HepG2 (cell line): ENCODE results near the gene CDC34. TPM values are rescaled to one million over a fixed set of nuclear protein-coding genes. Genes with fewer than 3 reads are reported as not detected.

Source experiments
- ATAC-seq: fragments of 200-7000 bp; cut with Tn5 transposase; 3 replicates; pipeline ENCODE4 v1.9.1; 2020; ENCODE audit warnings: mild to moderate bottlenecking, moderate library complexity
- BruUV-seq: library from RNA; stranded (reverse); fragments of 400-500 nt; replicated peaks from 2 replicates; lab custom pipeline; 2021; lab: Mats Ljungman, UMichigan
- CTCF ChIA-PET: fragments of 300-600 bp; formaldehyde crosslinking; extraction: SDS; loops from one replicate; lab custom pipeline; 2021; ENCODE audit warnings: low total read pairs, inconsistent platforms, low intra/inter-chr PET ratio; lab: Yijun Ruan, JAX
- POLR2A ChIA-PET: fragments of 350-600 bp; sonication (Branson Sonifier 250); formaldehyde crosslinking; loops from one replicate; lab custom pipeline; 2020; ENCODE audit warnings: antibody characterized with exemption, inconsistent platforms; lab: Yijun Ruan, JAX
- DNase-seq: peaks from one replicate; pipeline ENCODE4 v3.0.0-alpha.2; 2015; ENCODE audit warnings: low spot score
- FAIRE-seq: peaks from 3 replicates; lab custom pipeline; 2011; peaks lifted over from hg19 to GRCh38; lab: Jason Lieb, UNC
- H2AFZ ChIP-seq: one replicate; pipeline ENCODE4 v1.6.1; 2011; ENCODE audit warnings: low read length, inconsistent platforms
- H3K27ac ChIP-seq: fragments of 300-600 bp; 3 replicates; pipeline ENCODE4 v1.8.0; 2011; ENCODE audit warnings: mixed run types, mild to moderate bottlenecking, mixed read lengths, low read length, inconsistent platforms; ENCODE audit not compliant: insufficient read depth; ENCODE audit errors: extremely low read length
- H3K27me3 ChIP-seq, 2 experiments: fragments of 200-600 bp in 1 of 2; 2 replicates in 1 of 2; 3 replicates in 1 of 2; pipeline versions ENCODE4 v1.6.0 to v1.8.0; 2011; ENCODE audit warnings: low read length in 2 of 2, mild to moderate bottlenecking in 2 of 2, moderate library complexity in 2 of 2, inconsistent platforms in 1 of 2; ENCODE audit not compliant: insufficient read depth in 2 of 2, control insufficient read depth in 1 of 2
- H3K36me3 ChIP-seq, 2 experiments: fragments of 200-600 bp in 1 of 2; replicated peaks in 1 of 2; 2 replicates in 1 of 2; 3 replicates in 1 of 2; pipeline versions ENCODE4 v1.5.1 to v1.8.0; 2011; ENCODE audit warnings: low read length in 2 of 2, inconsistent platforms in 1 of 2; ENCODE audit not compliant: insufficient read depth in 2 of 2, control insufficient read depth in 1 of 2
- H3K4me1 ChIP-seq: 2 replicates; pipeline ENCODE4 v1.5.1; 2012; ENCODE audit warnings: low read length, inconsistent platforms; ENCODE audit not compliant: insufficient read depth
- H3K4me2 ChIP-seq: 2 replicates; pipeline ENCODE4 v1.6.0; 2011; ENCODE audit warnings: low read depth, low read length, inconsistent platforms
- H3K4me3 ChIP-seq, 3 experiments: fragments of 200-600 bp in 1 of 3; sonication (generic), shearing (Covaris generic) in 1 of 3; replicated peaks in 1 of 3; 2 replicates each; pipeline ENCODE4 v1.5.1; 2011 to 2016; ENCODE audit warnings: low read length in 3 of 3, inconsistent platforms in 2 of 3, low read depth in 2 of 3, mild to moderate bottlenecking in 2 of 3, control low read depth in 1 of 3, mixed read lengths in 1 of 3; ENCODE audit not compliant: insufficient read depth in 1 of 3
- H3K79me2 ChIP-seq: one replicate; pipeline ENCODE4 v1.6.1; 2011; ENCODE audit warnings: low read length, inconsistent platforms; ENCODE audit not compliant: insufficient read depth
- H3K9ac ChIP-seq: 2 replicates; pipeline ENCODE4 v1.6.0; 2011; ENCODE audit warnings: mild to moderate bottlenecking, low read depth, low read length, inconsistent platforms; ENCODE audit not compliant: insufficient read depth
- H3K9me3 ChIP-seq: 2 replicates; pipeline ENCODE4 v1.5.1; 2012; ENCODE audit warnings: mild to moderate bottlenecking, low read length
- H4K20me1 ChIP-seq: 2 replicates; pipeline ENCODE4 v1.6.0; 2011; ENCODE audit warnings: inconsistent platforms, mild to moderate bottlenecking, low read length, moderate library complexity; ENCODE audit not compliant: insufficient read depth
- ARID4A ChIP-seq: sonication (generic); formaldehyde crosslinking; IDR thresholded peaks from 2 replicates; pipeline ENCODE4 v1.5.0; 2020; ENCODE audit warnings: mild to moderate bottlenecking, missing genetic modification reagents, borderline replicate concordance
- CREB1 ChIP-seq, 2 experiments: fragments of 450-650 bp in 1 of 2; IDR thresholded peaks; 2 replicates each; pipeline ENCODE4 v1.6.1; 2016 to 2017; ENCODE audit warnings: control low read depth in 1 of 2, mild to moderate bottlenecking in 1 of 2, missing compliant biosample characterization in 1 of 2, missing genetic modification characterization in 1 of 2
- ELF4 ChIP-seq: sonication (generic); formaldehyde crosslinking; IDR thresholded peaks from 2 replicates; pipeline ENCODE4 v1.5.0; 2020; ENCODE audit warnings: missing genetic modification reagents, mild to moderate bottlenecking, moderate library complexity, borderline replicate concordance
- JDP2 ChIP-seq: sonication (generic); formaldehyde crosslinking; IDR thresholded peaks from 2 replicates; pipeline ENCODE4 v1.8.1; 2022; ENCODE audit warnings: missing genetic modification reagents, borderline replicate concordance
- NFIC ChIP-seq: IDR thresholded peaks from 2 replicates; pipeline ENCODE4 v1.6.1; 2012; ENCODE audit warnings: mild to moderate bottlenecking, low read length, inconsistent platforms
- NR2F6 ChIP-seq, 2 experiments: IDR thresholded peaks; 2 replicates each; pipeline ENCODE4 v1.6.1; 2016; ENCODE audit warnings: antibody characterized with exemption in 1 of 2, mild to moderate bottlenecking in 1 of 2
- SAFB2 ChIP-seq: sonication (generic); formaldehyde crosslinking; IDR thresholded peaks from 2 replicates; pipeline ENCODE4 v1.5.1; 2020; ENCODE audit warnings: missing genetic modification reagents, low read depth, mild to moderate bottlenecking, borderline replicate concordance
- SMARCE1 ChIP-seq: fragments of 450-650 bp; IDR thresholded peaks from 2 replicates; pipeline ENCODE4 v1.6.1; 2017; ENCODE audit warnings: borderline replicate concordance
- ZBTB38 ChIP-seq: sonication (generic); formaldehyde crosslinking; IDR thresholded peaks from 2 replicates; pipeline ENCODE4 v1.5.1; 2020; ENCODE audit warnings: mild to moderate bottlenecking, missing genetic modification reagents
- ZBTB49 ChIP-seq: sonication (generic); formaldehyde crosslinking; IDR thresholded peaks from 2 replicates; pipeline ENCODE4 v1.4.0; 2020; ENCODE audit warnings: missing genetic modification reagents, borderline replicate concordance
- ZFY ChIP-seq: sonication (generic); formaldehyde crosslinking; IDR thresholded peaks from 2 replicates; pipeline ENCODE4 v1.4.0; 2020; ENCODE audit warnings: missing genetic modification reagents
- ZNF121 ChIP-seq: sonication (generic); formaldehyde crosslinking; IDR thresholded peaks from 2 replicates; pipeline ENCODE4 v1.5.0; 2020; ENCODE audit warnings: mild to moderate bottlenecking, missing genetic modification reagents
- ZNF275 ChIP-seq: sonication (generic); formaldehyde crosslinking; IDR thresholded peaks from 2 replicates; pipeline ENCODE4 v1.8.0; 2022; ENCODE audit warnings: missing genetic modification reagents, mild to moderate bottlenecking, inconsistent platforms, borderline replicate concordance
- ZNF34 ChIP-seq: sonication (generic); formaldehyde crosslinking; IDR thresholded peaks from 2 replicates; pipeline ENCODE4 v1.4.0; 2020; ENCODE audit warnings: mild to moderate bottlenecking, missing genetic modification reagents, borderline replicate concordance
- ZNF446 ChIP-seq: sonication (generic); formaldehyde crosslinking; IDR thresholded peaks from 2 replicates; pipeline ENCODE4 v1.5.0; 2020; ENCODE audit warnings: mild to moderate bottlenecking, missing genetic modification reagents
- whole genome bisulfite sequencing: methylation state at CpG from one replicate; pipeline ENCODE4 v1.1.6; 2017; ENCODE audit warnings: low lambda C conversion rate; 5-methylcytosine and 5-hydroxymethylcytosine counted together
- in situ Hi-C: cut with HindIII; loops from 2 replicates; pipeline ENCODE4 v1.10.0; 2017; ENCODE audit warnings: low pct_unique_long_range_greater_than_20kb; ENCODE audit not compliant: extremely low pct_ligation_motif_present
- intact Hi-C: fragments of 100-400 bp; cut with micrococcal nuclease; formaldehyde crosslinking; loops from one replicate; pipeline ENCODE4 v1.10.0; 2022; ENCODE audit not compliant: unreplicated experiment
- polyA plus RNA-seq, 8 experiments: library from polyadenylated mRNA; depleted of rRNA in 3 of 8; stranded (reverse) in 7 of 8; unstranded in 1 of 8; fragments of >200 nt; fragmentation: Illumina TruSeq in 4 of 8; extraction: Trizol in 4 of 8; gene quantifications; 2 replicates each; pipeline versions ENCODE4 v1.2.1 to v1.2.3, GENCODE V29; 2011 to 2016; ENCODE audit warnings: low read depth in 4 of 8, missing spikeins in 1 of 8, mixed read lengths in 1 of 8; ENCODE audit not compliant: insufficient read depth in 1 of 8
- total RNA-seq, 5 experiments: library from RNA; depleted of rRNA; stranded (reverse); fragments of >200 nt; fragmentation: Illumina TruSeq; extraction: Trizol; gene quantifications; 2 replicates each; pipeline ENCODE4 v1.2.3, GENCODE V29; 2016; ENCODE audit warnings: low read depth in 1 of 5

The CDC34 gene
- total and polyA plus RNA-seq, 2 of the 13 experiments (the other 11 are each of a cell fraction or from before 2014, with no cell fraction given): 138 to 150 TPM

GRCh38 chr19:556611-557382 is 25.2 kb downstream of the CDC34 start:
- H3K27me3 ChIP-seq: no peaks in the 10 kb centered on the region; a peak in 1 of 5 replicates
- ChIA-PET POLR2A (interaction anchor here (0.7 to 3.8 kb wide), 14 partner anchors 10 to 182 kb away, joined by 3 to 45 read pairs (median 8); partner anchors contain the start of genes BSG and CDC34), CTCF (no interaction called here)
- intact Hi-C loops (loop anchor here (1.0 kb wide), 1 partner anchor 10 kb away; no protein-coding TSS in a partner anchor), in situ Hi-C loops (no loop called here)
- no peaks in the 10 kb centered on the region for H3K36me3 ChIP-seq
- peak overlapping the region; percentile 91 for H3K4me2 ChIP-seq
- peak; percentile 33 for ATAC-seq
- peak overlapping the region; percentile 81 for H3K27ac ChIP-seq
- no peaks in the 10 kb centered on the region for H4K20me1 ChIP-seq
- WGBS: 32% methylated on average over 8 of the region's 31 CpGs
- no peak for FAIRE-seq
- H3K9ac ChIP-seq: peak overlapping the region; percentile 53
- H3K9me3 ChIP-seq: no peaks in the 10 kb centered on the region
- peak; percentile 27 for DNase-seq
- no peak overlapping the region for H2AFZ ChIP-seq
- BruUV-seq: no TSS peak
- peak overlapping the region; percentile 36 to 73 (median 43) for H3K4me3 ChIP-seq
- peaks cover 55% of the 10 kb centered on the region for H3K4me1 ChIP-seq
- no peaks in the 10 kb centered on the region for H3K79me2 ChIP-seq
- peak; percentile 46 for TF ChIP-seq ARID4A (CRISPR knock-in tag)
- no peak for TF ChIP-seq ZBTB49 (CRISPR knock-in tag)
- TF ChIP-seq ZNF275: no peak; the same call in 1 of the 2 replicates
- 0 out of 2 replicates have a peak, but pooled peaks have one; percentile 18 for TF ChIP-seq NFIC
- no peak for TF ChIP-seq SMARCE1
- no peak for TF ChIP-seq ZNF34
- TF ChIP-seq NR2F6 (IDR thresholded peaks at IDR 0.05): no peak
- TF ChIP-seq NR2F6 (CRISPR knock-in tag; IDR thresholded peaks at IDR 0.05): peak; percentile 71; the same call in 1 of the 2 replicates
- TF ChIP-seq ZFY (CRISPR knock-in tag): peak; percentile 26; the same call in 1 of the 2 replicates
- TF ChIP-seq SAFB2 (CRISPR knock-in tag): 0 out of 2 replicates have a peak, but pooled peaks have one; percentile 5
- TF ChIP-seq ZBTB38 (CRISPR knock-in tag): peak; percentile 25; the same call in 1 of the 2 replicates
- TF ChIP-seq ZNF121 (CRISPR knock-in tag): no peak
- no peak for TF ChIP-seq ELF4
- peak; percentile 37; the same call in 1 of the 2 replicates for TF ChIP-seq CREB1 (IDR thresholded peaks at IDR 0.05)
- no peak for TF ChIP-seq CREB1 (CRISPR knock-in tag; IDR thresholded peaks at IDR 0.05)
- no peak for TF ChIP-seq ZNF446
- no peak for TF ChIP-seq JDP2 (CRISPR knock-in tag)
